B cell (primary cell): ENCODE data around the gene PLPP3. TPM values are rescaled to one million over a fixed set of nuclear protein-coding genes. Genes with fewer than 3 reads are reported as not detected.

ENCODE experiments used
- ATAC-seq: fragments of 200-7000 bp; cut with Tn5 transposase; one replicate; pipeline ENCODE4 v1.10.0; 2021; ENCODE audit warnings: low read depth, mild to moderate bottlenecking, moderate number of reproducible peaks, moderate library complexity
- CTCF ChIA-PET: fragments of 350-600 bp; sonication (Branson Sonifier 250); formaldehyde crosslinking; loops from one replicate; lab custom pipeline; 2021; ENCODE audit warnings: antibody characterized with exemption, inconsistent platforms; lab: Charles Lee
- POLR2A ChIA-PET: fragments of 350-600 bp; sonication (Branson Sonifier 250); formaldehyde crosslinking; loops from one replicate; lab custom pipeline; 2021; ENCODE audit warnings: antibody characterized with exemption; lab: Charles Lee
- DNase-seq: peaks from one replicate; pipeline ENCODE4 v3.0.0; 2013
- H2AFZ ChIP-seq: 2 replicates; pipeline ENCODE4 v1.6.1; 2012; ENCODE audit warnings: mild to moderate bottlenecking, low read depth, low read length; ENCODE audit not compliant: insufficient read depth, poor library complexity, severe bottlenecking
- H3K27ac ChIP-seq, 2 donors: 1 replicate in 1 of 2; 2 replicates in 1 of 2; pipeline ENCODE4 v1.5.1; 2012 to 2013; ENCODE audit warnings: low read length in 2 of 2, mild to moderate bottlenecking in 2 of 2, moderate library complexity in 1 of 2
- H3K27me3 ChIP-seq, 4 experiments: fragments of 200-600 bp in 1 of 4; sonication (generic) in 1 of 4; replicated peaks in 1 of 4; 1 replicate in 2 of 4; 2 replicates in 2 of 4; pipeline versions ENCODE4 v1.6.1 to v1.7.0; 2013 to 2016; ENCODE audit warnings: low read length in 3 of 4, mild to moderate bottlenecking in 2 of 4, mixed read lengths in 1 of 4, moderate library complexity in 1 of 4; ENCODE audit not compliant: insufficient read depth in 4 of 4, control insufficient read depth in 3 of 4; ENCODE audit errors: control extremely low read depth in 1 of 4
- H3K36me3 ChIP-seq, 2 experiments: replicated peaks in 1 of 2; 1 replicate in 1 of 2; 2 replicates in 1 of 2; pipeline versions ENCODE4 v1.6.1 to v1.7.1; 2013; ENCODE audit warnings: low read length in 1 of 2; ENCODE audit not compliant: insufficient read depth in 2 of 2, control insufficient read depth in 1 of 2; ENCODE audit errors: control extremely low read depth in 1 of 2, extremely low read depth in 1 of 2
- H3K4me1 ChIP-seq, 2 donors: fragments of 200-600 bp in 1 of 2; sonication (generic) in 1 of 2; 1 replicate in 1 of 2; 2 replicates in 1 of 2; pipeline versions ENCODE4 v1.5.1 to v1.6.1; 2013 to 2017; ENCODE audit warnings: low read length in 2 of 2; ENCODE audit not compliant: control insufficient read depth in 2 of 2, insufficient read depth in 2 of 2
- H3K4me2 ChIP-seq: replicated peaks from 2 replicates; pipeline ENCODE3; 2012; ENCODE audit warnings: mild to moderate bottlenecking, low read depth, low read length; ENCODE audit not compliant: poor library complexity, severe bottlenecking
- H3K4me3 ChIP-seq, 5 experiments: fragments of 200-600 bp in 1 of 5; sonication (generic) in 1 of 5; 1 replicate in 3 of 5; 2 replicates in 2 of 5; pipeline versions ENCODE4 v1.5.1 to v1.7.0; 2011 to 2016; ENCODE audit warnings: low read length in 4 of 5, mild to moderate bottlenecking in 4 of 5, low read depth in 2 of 5, control low read depth in 1 of 5, moderate library complexity in 1 of 5; ENCODE audit not compliant: insufficient read depth in 1 of 5; ENCODE audit errors: control extremely low read depth in 1 of 5, extremely low read depth in 1 of 5
- H3K79me2 ChIP-seq: fragments of 200-600 bp; sonication (generic); one replicate; pipeline ENCODE4 v1.6.0; 2016; ENCODE audit warnings: low read length; ENCODE audit not compliant: control insufficient read depth, insufficient read depth
- H3K9ac ChIP-seq: fragments of 200-600 bp; sonication (generic); 2 replicates; pipeline ENCODE4 v1.6.1; 2017; ENCODE audit warnings: mild to moderate bottlenecking, low read length, moderate library complexity
- H3K9me3 ChIP-seq, 3 donors: one replicate each; pipeline versions ENCODE4 v1.6.1 to v1.7.1; 2013; ENCODE audit warnings: low read length in 2 of 3; ENCODE audit not compliant: control insufficient read depth in 2 of 3, insufficient read depth in 1 of 3; ENCODE audit errors: control extremely low read depth in 1 of 3
- H4K20me1 ChIP-seq: 2 replicates; pipeline ENCODE4 v1.6.0; 2012; ENCODE audit warnings: mild to moderate bottlenecking, low read length; ENCODE audit not compliant: insufficient read depth, control insufficient read depth, poor library complexity, severe bottlenecking
- H3K27ac Mint-ChIP-seq: one replicate; pipeline ENCODE4 v1.8.0; 2021; ENCODE audit warnings: mixed read lengths
- H3K27me3 Mint-ChIP-seq: one replicate; pipeline ENCODE4 v1.8.0; 2021; ENCODE audit warnings: mixed read lengths
- H3K4me1 Mint-ChIP-seq: one replicate; pipeline ENCODE4 v1.8.0; 2021; ENCODE audit warnings: mixed read lengths
- H3K4me3 Mint-ChIP-seq: one replicate; pipeline ENCODE4 v1.8.0; 2021; ENCODE audit warnings: mixed read lengths
- H3K9me3 Mint-ChIP-seq: one replicate; pipeline ENCODE4 v1.8.0; 2022; ENCODE audit warnings: mixed read lengths; ENCODE audit not compliant: insufficient read depth
- CTCF ChIP-seq: fragments of 200-600 bp; IDR thresholded peaks from one replicate; pipeline ENCODE4 v1.8.0; 2022; ENCODE audit warnings: antibody characterized with exemption, mild to moderate bottlenecking
- EZH2 ChIP-seq: IDR thresholded peaks from 2 replicates; pipeline ENCODE4 v1.6.1; 2012; ENCODE audit warnings: borderline replicate concordance, low read depth, mild to moderate bottlenecking, moderate library complexity, low read length; ENCODE audit not compliant: insufficient read depth, poor library complexity, severe bottlenecking
- WGBS: methylation state at CpG from one replicate; pipeline ENCODE4 v1.1.5; 2013; ENCODE audit warnings: missing lambda C conversion rate; ENCODE audit not compliant: insufficient coverage; 5-methylcytosine and 5-hydroxymethylcytosine counted together
- intact Hi-C: fragments of 100-400 bp; cut with micrococcal nuclease; formaldehyde crosslinking; loops from one replicate; pipeline ENCODE4 v1.10.0; 2022
- polyA plus RNA-seq: library from polyadenylated mRNA; depleted of rRNA; stranded (reverse); fragments of >200 nt; gene quantifications from 2 replicates; pipeline ENCODE4 v1.2.3, GENCODE V29; 2012
- total RNA-seq, 2 donors: library from RNA; stranded (reverse); fragments of 120-200 nt in 1 of 2; gene quantifications; 1 replicate in 1 of 2; 2 replicates in 1 of 2; pipeline versions ENCODE4 v1.2.3 to v1.2.4, GENCODE V29; 2013 to 2022

The PLPP3 gene
- total and polyA plus RNA-seq, 2 donors (not counting 1 experiment from before 2014, with no cell fraction given) = 1.8 to 2.9 TPM

- no peaks in the 10 kb centered on the region for H3K36me3 ChIP-seq
- no peak overlapping the region for H2AFZ ChIP-seq
- H3K4me3 ChIP-seq = no peak overlapping the region
- no peak overlapping the region for H3K27ac Mint-ChIP-seq
- H3K4me3 Mint-ChIP-seq = no peak overlapping the region
- no peak overlapping the region for H3K4me2 ChIP-seq
- no peak for ATAC-seq
- no peaks in the 10 kb centered on the region for H3K4me1 ChIP-seq
- no peaks in the 10 kb centered on the region for H3K4me1 Mint-ChIP-seq
- H4K20me1 ChIP-seq = no peaks in the 10 kb centered on the region
- H3K9me3 ChIP-seq = peaks cover 0 to 5% (median 0%) of the 10 kb centered on the region in 3 donors
- H3K27ac ChIP-seq = no peak overlapping the region
- 100% methylated on average over 2 of the region's 5 CpGs for WGBS
- ChIA-PET POLR2A (no interaction called here), CTCF (interaction anchor here (1.0 kb wide), 1 partner anchor 9 kb away, joined by 3 read pairs; no protein-coding TSS in a partner anchor)
- no peak for DNase-seq
- TF ChIP-seq EZH2 = no peak
- no peak for TF ChIP-seq CTCF
- intact Hi-C loops = no loop called here
- H3K27me3 ChIP-seq = no peaks in the 10 kb centered on the region
- no peaks in the 10 kb centered on the region for H3K9me3 Mint-ChIP-seq
- H3K9ac ChIP-seq = no peak overlapping the region
- H3K79me2 ChIP-seq = no peaks in the 10 kb centered on the region
- no peaks in the 10 kb centered on the region for H3K27me3 Mint-ChIP-seq
These were observed 85.1 kb downstream of the PLPP3 start for GRCh38 chr1:56494306-56494705.

- ChIA-PET POLR2A (no interaction called here), CTCF (interaction anchor here (1.0 kb wide), 1 partner anchor 10 kb away, joined by 3 read pairs; no protein-coding TSS in a partner anchor)
- Histone ChIP-seq H3K4me3 (no peak overlapping the region), H3K36me3 (no peaks in the 10 kb centered on the region), H3K9me3 (peaks cover 0 to 5% (median 0%) of the 10 kb centered on the region in 3 donors), H3K4me2 (no peak overlapping the region), H4K20me1 (no peaks in the 10 kb centered on the region), H3K27me3 (no peaks in the 10 kb centered on the region), H3K27ac (no peak overlapping the region), H3K4me1 (no peaks in the 10 kb centered on the region), H2AFZ (no peak overlapping the region), H3K79me2 (no peaks in the 10 kb centered on the region), H3K9ac (no peak overlapping the region)
- ATAC-seq = no peak
- Mint-ChIP-seq H3K27ac (no peak overlapping the region), H3K27me3 (no peaks in the 10 kb centered on the region), H3K4me1 (no peaks in the 10 kb centered on the region), H3K9me3 (no peaks in the 10 kb centered on the region), H3K4me3 (no peak overlapping the region)
- DNase-seq = no peak
- no CpG with 5 or more reads among the region's 2 CpGs for WGBS
- intact Hi-C loops = no loop called here
- TF ChIP-seq CTCF = no peak
- no peak for TF ChIP-seq EZH2
These were observed 85.5 kb downstream of the PLPP3 start for GRCh38 chr1:56493826-56494225.
